Neural cell (in vitro differentiated cells): ENCODE results near the gene CDC42EP5.

Experiments
- EP300 ChIP-seq: fragments of 450-650 bp; conservative IDR thresholded peaks from 2 replicates; pipeline ENCODE4 v1.6.1; 2014; ENCODE audit warnings: antibody characterized with exemption, mild to moderate bottlenecking, moderate library complexity; ENCODE audit not compliant: poor library complexity, severe bottlenecking
- TF ChIP-seq, protein P1 (sequence below): fragments of 450-650 bp; IDR thresholded peaks from 2 replicates; pipeline ENCODE4 v1.5.1; 2014; ENCODE audit warnings: antibody characterized with exemption, mild to moderate bottlenecking, moderate library complexity; ENCODE audit not compliant: poor library complexity, severe bottlenecking

DNA sequence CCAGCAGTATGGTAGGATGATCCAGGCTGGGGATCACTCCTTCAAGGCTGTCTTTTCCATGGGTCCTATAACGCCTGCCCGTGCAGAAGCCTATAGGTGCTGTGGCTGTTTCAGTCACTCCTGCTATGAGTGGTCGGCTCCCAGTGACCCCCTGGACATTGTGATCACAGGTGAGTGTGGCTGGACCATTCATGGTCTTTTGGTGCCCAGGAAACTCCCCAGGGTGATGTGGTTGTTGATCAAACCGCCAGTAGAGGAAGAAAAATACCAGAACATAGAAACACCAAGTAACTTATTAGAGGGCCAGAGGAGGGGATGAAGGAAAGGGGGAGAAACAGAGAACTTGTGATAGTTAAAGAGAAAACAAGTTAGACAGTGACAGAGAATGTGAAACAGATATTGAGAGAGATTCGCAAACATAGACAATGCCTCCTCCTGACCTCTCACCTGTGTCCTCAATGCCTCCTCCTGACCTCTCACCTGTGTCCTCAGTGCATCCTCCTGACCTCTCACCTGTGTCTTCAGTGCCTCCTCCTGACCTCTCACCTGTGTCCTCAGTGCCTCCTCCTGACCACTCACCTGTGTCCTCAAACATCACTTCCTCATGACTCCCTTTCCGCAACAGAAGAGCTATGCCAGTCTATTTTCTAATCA lies 48.9 kb upstream of the CDC42EP5 start:
- no peak for TF ChIP-seq EP300
- TF ChIP-seq, protein P1, sequence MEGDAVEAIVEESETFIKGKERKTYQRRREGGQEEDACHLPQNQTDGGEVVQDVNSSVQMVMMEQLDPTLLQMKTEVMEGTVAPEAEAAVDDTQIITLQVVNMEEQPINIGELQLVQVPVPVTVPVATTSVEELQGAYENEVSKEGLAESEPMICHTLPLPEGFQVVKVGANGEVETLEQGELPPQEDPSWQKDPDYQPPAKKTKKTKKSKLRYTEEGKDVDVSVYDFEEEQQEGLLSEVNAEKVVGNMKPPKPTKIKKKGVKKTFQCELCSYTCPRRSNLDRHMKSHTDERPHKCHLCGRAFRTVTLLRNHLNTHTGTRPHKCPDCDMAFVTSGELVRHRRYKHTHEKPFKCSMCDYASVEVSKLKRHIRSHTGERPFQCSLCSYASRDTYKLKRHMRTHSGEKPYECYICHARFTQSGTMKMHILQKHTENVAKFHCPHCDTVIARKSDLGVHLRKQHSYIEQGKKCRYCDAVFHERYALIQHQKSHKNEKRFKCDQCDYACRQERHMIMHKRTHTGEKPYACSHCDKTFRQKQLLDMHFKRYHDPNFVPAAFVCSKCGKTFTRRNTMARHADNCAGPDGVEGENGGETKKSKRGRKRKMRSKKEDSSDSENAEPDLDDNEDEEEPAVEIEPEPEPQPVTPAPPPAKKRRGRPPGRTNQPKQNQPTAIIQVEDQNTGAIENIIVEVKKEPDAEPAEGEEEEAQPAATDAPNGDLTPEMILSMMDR, result no peak
